ENCODE data around the gene KIF26A. TPM values are rescaled to one million over a fixed set of nuclear protein-coding genes. Genes with fewer than 3 reads are reported as not detected.

Gene KIF26A
- total and polyA plus RNA-seq, 2 donors (not counting 1 experiment from before 2014, with no cell fraction given), result 0.15 TPM; not detected in 1

DNA sequence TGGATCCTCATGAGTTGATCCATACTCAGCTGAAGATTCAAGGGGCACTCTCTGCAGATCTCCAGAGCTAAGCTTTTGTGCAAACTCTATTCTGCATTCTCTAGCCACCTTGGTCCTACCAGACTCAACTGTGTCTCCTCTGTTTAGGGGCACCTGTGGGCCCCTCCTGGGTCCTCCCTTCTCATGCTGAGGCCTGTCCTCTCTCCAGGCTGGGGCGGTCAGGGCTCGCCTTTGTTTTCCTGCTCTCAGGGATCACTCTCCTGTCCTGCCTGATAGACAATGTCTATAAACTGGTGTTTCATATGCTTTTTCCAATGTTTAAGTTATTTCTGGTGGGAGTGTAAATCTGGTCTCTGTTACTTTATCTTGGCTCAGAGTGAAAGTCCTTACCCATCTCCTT lies 11.6 kb upstream of the KIF26A start:
- Histone ChIP-seq H2AFZ (ENCODE audit: insufficient read depth, low read depth, low read length, poor library complexity, severe bottlenecking) (no peak overlapping the region), H3K79me2 (ENCODE audit: control insufficient read depth, insufficient read depth, low read length) (no peaks in the 10 kb centered on the region), H4K20me1 (ENCODE audit: control insufficient read depth, insufficient read depth, low read length, poor library complexity, severe bottlenecking) (no peaks in the 10 kb centered on the region), H3K27me3 (replicated peaks in 1 of 4; ENCODE audit: control extremely low read depth in 1 of 4, control insufficient read depth in 3 of 4, insufficient read depth in 4 of 4, low read length in 3 of 4) (peaks cover 0 to 18% (median 1%) of the 10 kb centered on the region in 4 experiments), H3K4me2 (replicated peaks; ENCODE audit: low read depth, low read length, poor library complexity, severe bottlenecking) (no peak overlapping the region), H3K36me3 (replicated peaks in 1 of 2; ENCODE audit: control extremely low read depth in 1 of 2, control insufficient read depth in 1 of 2, extremely low read depth in 1 of 2, insufficient read depth in 2 of 2, low read length in 1 of 2) (no peaks in the 10 kb centered on the region), H3K27ac (ENCODE audit: low read length in 2 of 2) (no peak overlapping the region), H3K4me1 (ENCODE audit: control insufficient read depth in 2 of 2, insufficient read depth in 2 of 2, low read length in 2 of 2) (no peaks in the 10 kb centered on the region), H3K9me3 (ENCODE audit: control extremely low read depth in 1 of 3, control insufficient read depth in 2 of 3, insufficient read depth in 1 of 3, low read length in 2 of 3) (peaks cover 1 to 48% (median 34%) of the 10 kb centered on the region in 3 donors), H3K9ac (ENCODE audit: low read length) (no peak overlapping the region), H3K4me3 (ENCODE audit: control extremely low read depth in 1 of 5, extremely low read depth in 1 of 5, insufficient read depth in 1 of 5, low read depth in 2 of 5, low read length in 4 of 5) (no peak overlapping the region)
- Mint-ChIP-seq H3K27me3 (peaks cover 27% of the 10 kb centered on the region), H3K9me3 (ENCODE audit: insufficient read depth) (peaks cover 8% of the 10 kb centered on the region), H3K4me3 (no peak overlapping the region), H3K27ac (no peak overlapping the region), H3K4me1 (no peaks in the 10 kb centered on the region)
- DNase-seq, result no peak
- intact Hi-C loops (cut with micrococcal nuclease), result no loop called here
- TF ChIP-seq, protein P1, sequence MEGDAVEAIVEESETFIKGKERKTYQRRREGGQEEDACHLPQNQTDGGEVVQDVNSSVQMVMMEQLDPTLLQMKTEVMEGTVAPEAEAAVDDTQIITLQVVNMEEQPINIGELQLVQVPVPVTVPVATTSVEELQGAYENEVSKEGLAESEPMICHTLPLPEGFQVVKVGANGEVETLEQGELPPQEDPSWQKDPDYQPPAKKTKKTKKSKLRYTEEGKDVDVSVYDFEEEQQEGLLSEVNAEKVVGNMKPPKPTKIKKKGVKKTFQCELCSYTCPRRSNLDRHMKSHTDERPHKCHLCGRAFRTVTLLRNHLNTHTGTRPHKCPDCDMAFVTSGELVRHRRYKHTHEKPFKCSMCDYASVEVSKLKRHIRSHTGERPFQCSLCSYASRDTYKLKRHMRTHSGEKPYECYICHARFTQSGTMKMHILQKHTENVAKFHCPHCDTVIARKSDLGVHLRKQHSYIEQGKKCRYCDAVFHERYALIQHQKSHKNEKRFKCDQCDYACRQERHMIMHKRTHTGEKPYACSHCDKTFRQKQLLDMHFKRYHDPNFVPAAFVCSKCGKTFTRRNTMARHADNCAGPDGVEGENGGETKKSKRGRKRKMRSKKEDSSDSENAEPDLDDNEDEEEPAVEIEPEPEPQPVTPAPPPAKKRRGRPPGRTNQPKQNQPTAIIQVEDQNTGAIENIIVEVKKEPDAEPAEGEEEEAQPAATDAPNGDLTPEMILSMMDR (IDR thresholded peaks at IDR 0.05), result no peak
- TF ChIP-seq EZH2 (IDR thresholded peaks at IDR 0.05; ENCODE audit: borderline replicate concordance, insufficient read depth, low read depth, low read length, poor library complexity, severe bottlenecking), result no peak
- ChIA-PET CTCF (interaction anchor here (0.7 kb wide), 1 partner anchor 13 kb away, joined by 4 read pairs; no protein-coding TSS in a partner anchor), POLR2A (no interaction called here)
- no peak for ATAC-seq (ENCODE audit: low read depth)
- WGBS (ENCODE audit: insufficient coverage), result no CpG with 5 or more reads among the region's 2 CpGs

DNA sequence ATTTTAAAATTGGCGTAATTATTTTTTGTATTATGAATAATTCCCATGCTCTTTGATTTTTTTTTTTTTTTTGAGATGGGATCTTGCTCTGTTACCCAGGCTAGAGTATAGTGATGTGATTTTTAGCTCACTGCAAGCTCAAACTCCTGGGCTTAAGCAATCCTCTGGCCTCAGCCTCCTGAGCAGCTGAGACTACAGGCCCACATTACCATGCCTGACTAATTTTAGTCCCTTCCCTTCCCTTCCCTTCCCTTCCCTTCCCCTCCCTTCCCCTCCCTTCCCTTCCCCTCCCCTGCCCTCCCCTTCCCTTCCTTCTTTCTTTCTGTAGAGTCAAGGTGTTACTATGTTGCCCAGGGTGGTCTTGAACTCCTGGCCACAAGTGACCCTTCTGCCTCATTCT lies 9.4 kb upstream of the KIF26A start:
- H3K27me3 Mint-ChIP-seq, result peaks cover 34% of the 10 kb centered on the region

More for the DNA sequence above, 9.4 kb upstream of the KIF26A start:
- H3K4me2 ChIP-seq (replicated peaks; ENCODE audit: low read depth, low read length, poor library complexity, severe bottlenecking), result no peak overlapping the region
- DNase-seq (no peak), ATAC-seq (ENCODE audit: low read depth) (no peak)
- no peak overlapping the region for H3K4me3 ChIP-seq (ENCODE audit: control extremely low read depth in 1 of 5, extremely low read depth in 1 of 5, insufficient read depth in 1 of 5, low read depth in 2 of 5, low read length in 4 of 5)
- TF ChIP-seq EZH2 (IDR thresholded peaks at IDR 0.05; ENCODE audit: borderline replicate concordance, insufficient read depth, low read depth, low read length, poor library complexity, severe bottlenecking), result no peak
- TF ChIP-seq, protein P1 (IDR thresholded peaks at IDR 0.05), result no peak
- no peaks in the 10 kb centered on the region for H3K4me1 Mint-ChIP-seq
- H3K36me3 ChIP-seq (replicated peaks in 1 of 2; ENCODE audit: control extremely low read depth in 1 of 2, control insufficient read depth in 1 of 2, extremely low read depth in 1 of 2, insufficient read depth in 2 of 2, low read length in 1 of 2), result no peaks in the 10 kb centered on the region
- peaks cover 0 to 32% (median 1%) of the 10 kb centered on the region in 4 experiments for H3K27me3 ChIP-seq (replicated peaks in 1 of 4; ENCODE audit: control extremely low read depth in 1 of 4, control insufficient read depth in 3 of 4, insufficient read depth in 4 of 4, low read length in 3 of 4)
- H4K20me1 ChIP-seq (ENCODE audit: control insufficient read depth, insufficient read depth, low read length, poor library complexity, severe bottlenecking), result no peaks in the 10 kb centered on the region
- H3K4me1 ChIP-seq (ENCODE audit: control insufficient read depth in 2 of 2, insufficient read depth in 2 of 2, low read length in 2 of 2), result no peaks in the 10 kb centered on the region
- peaks cover 0 to 45% (median 30%) of the 10 kb centered on the region in 3 donors for H3K9me3 ChIP-seq (ENCODE audit: control extremely low read depth in 1 of 3, control insufficient read depth in 2 of 3, insufficient read depth in 1 of 3, low read length in 2 of 3)
- H3K79me2 ChIP-seq (ENCODE audit: control insufficient read depth, insufficient read depth, low read length), result no peaks in the 10 kb centered on the region
- no peak overlapping the region for H3K27ac Mint-ChIP-seq
- intact Hi-C loops (cut with micrococcal nuclease), result no loop called here
- no CpG with 5 or more reads among the region's 1 CpG for WGBS (ENCODE audit: insufficient coverage)
- peaks cover 8% of the 10 kb centered on the region for H3K9me3 Mint-ChIP-seq (ENCODE audit: insufficient read depth)
- POLR2A ChIA-PET, result no interaction called here
- CTCF ChIA-PET, result interaction anchor here (0.6 to 1.1 kb wide), 2 partner anchors 9 to 51 kb away, joined by 3 to 5 read pairs; no protein-coding TSS in a partner anchor
- H2AFZ ChIP-seq (ENCODE audit: insufficient read depth, low read depth, low read length, poor library complexity, severe bottlenecking), result no peak overlapping the region
- H3K9ac ChIP-seq (ENCODE audit: low read length), result no peak overlapping the region
- no peak overlapping the region for H3K4me3 Mint-ChIP-seq
- H3K27ac ChIP-seq (ENCODE audit: low read length in 2 of 2), result no peak overlapping the region
